Smooth muscle cell (in vitro differentiated cells): Measurements from ENCODE around the gene ENPP3. TPM values are rescaled to one million over a fixed set of nuclear protein-coding genes. Genes with fewer than 3 reads are reported as not detected.

Experiments
- DNase-seq: peaks from one replicate; lab custom pipeline; 2025; ENCODE audit not compliant: unreplicated experiment; lab: John Stamatoyannopoulos, UW
- H2AFZ ChIP-seq: fragments of 200-600 bp; sonication (generic); 2 replicates; pipeline ENCODE4 v1.6.0; 2016; ENCODE audit warnings: antibody characterized with exemption, low read depth, mild to moderate bottlenecking
- H3F3A ChIP-seq: fragments of 200-600 bp; sonication (generic); 2 replicates; pipeline ENCODE4 v1.6.0; 2017; ENCODE audit warnings: antibody characterized with exemption, low read depth
- H3K27ac ChIP-seq: fragments of 200-600 bp; sonication (generic); 2 replicates; pipeline ENCODE4 v1.5.1; 2016; ENCODE audit warnings: low read depth, mild to moderate bottlenecking
- H3K27me3 ChIP-seq: fragments of 200-600 bp; sonication (generic); 2 replicates; pipeline ENCODE4 v1.6.1; 2016; ENCODE audit warnings: low read depth, mild to moderate bottlenecking
- H3K36me3 ChIP-seq: fragments of 200-600 bp; sonication (generic); 2 replicates; pipeline ENCODE4 v1.5.1; 2016; ENCODE audit warnings: low read depth
- H3K4me1 ChIP-seq: fragments of 200-600 bp; sonication (generic); 2 replicates; pipeline ENCODE4 v1.5.1; 2016; ENCODE audit warnings: low read depth
- H3K4me2 ChIP-seq: fragments of 200-600 bp; sonication (generic); 2 replicates; pipeline ENCODE4 v1.6.0; 2016; ENCODE audit warnings: mild to moderate bottlenecking
- H3K4me3 ChIP-seq: fragments of 200-600 bp; sonication (generic); 2 replicates; pipeline ENCODE4 v1.5.1; 2016; ENCODE audit warnings: mild to moderate bottlenecking
- H3K79me2 ChIP-seq: fragments of 200-600 bp; sonication (generic); 2 replicates; pipeline ENCODE4 v1.6.0; 2016; ENCODE audit warnings: low read depth, mild to moderate bottlenecking
- H3K9ac ChIP-seq: fragments of 200-600 bp; sonication (generic); 2 replicates; pipeline ENCODE4 v1.6.0; 2016; ENCODE audit warnings: low read depth
- H3K9me3 ChIP-seq: fragments of 200-600 bp; sonication (generic); replicated peaks from 2 replicates; pipeline ENCODE4 v1.5.1; 2016; ENCODE audit warnings: low read depth
- H4K20me1 ChIP-seq: fragments of 200-600 bp; sonication (generic); 2 replicates; pipeline ENCODE4 v1.6.0; 2016; ENCODE audit warnings: low read depth
- WGBS: methylation state at CpG from one replicate; pipeline ENCODE4 v1.1.7; 2016; ENCODE audit warnings: low lambda C conversion rate; 5-methylcytosine and 5-hydroxymethylcytosine counted together
- polyA plus RNA-seq: library from polyadenylated mRNA; unstranded; fragments of >200 nt; fragmentation: Nextera tagmentation; extraction: Ambion mirVana; gene quantifications from 2 replicates; pipeline ENCODE4 v1.2.1, GENCODE V29; 2016
- total RNA-seq: library from RNA; depleted of rRNA; stranded (reverse); fragments of >200 nt; gene quantifications from 2 replicates; pipeline ENCODE4 v1.2.3, GENCODE V29; 2014
- TF ChIP-seq, protein P1 (sequence below): fragments of 200-600 bp; sonication (generic); IDR thresholded peaks from 2 replicates; pipeline ENCODE4 v1.5.1; 2017; ENCODE audit warnings: borderline replicate concordance, mild to moderate bottlenecking, antibody characterized with exemption; ENCODE audit not compliant: insufficient read depth, poor library complexity, severe bottlenecking

ENPP3 gene
- total and polyA plus RNA-seq, 2 experiments from 2014 or later: 0.16 to 0.18 TPM

DNA sequence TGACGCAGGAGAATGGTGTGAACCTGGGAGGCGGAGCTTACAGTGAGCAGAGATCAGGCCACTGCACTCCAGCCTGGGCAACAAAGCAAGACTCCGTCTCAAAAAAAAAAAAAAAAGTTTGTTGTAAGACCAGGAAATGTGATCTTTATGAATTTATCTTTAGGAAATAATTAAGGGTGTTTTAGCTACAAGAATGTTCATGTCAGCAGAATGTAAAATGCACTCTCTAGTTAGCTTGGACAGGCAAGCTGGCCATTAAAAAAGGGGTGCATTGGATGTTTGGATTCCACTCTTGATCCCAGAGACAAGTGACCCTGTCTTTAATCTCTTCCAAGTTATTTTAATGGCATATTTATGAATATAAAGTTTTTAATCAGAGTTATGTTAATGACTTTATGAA lies 19.6 kb downstream of the ENPP3 start:
- no peak for DNase-seq
- Histone ChIP-seq H3F3A (no peaks in the 10 kb centered on the region), H3K79me2 (no peaks in the 10 kb centered on the region), H3K27me3 (no peaks in the 10 kb centered on the region), H4K20me1 (no peaks in the 10 kb centered on the region), H3K4me1 (no peaks in the 10 kb centered on the region), H3K27ac (no peak overlapping the region), H3K4me3 (no peak overlapping the region), H3K4me2 (no peak overlapping the region), H3K9ac (no peak overlapping the region), H3K9me3 (no peaks in the 10 kb centered on the region), H2AFZ (no peak overlapping the region), H3K36me3 (no peaks in the 10 kb centered on the region)
- 98% methylated on average over 3 of the region's 3 CpGs for WGBS
- TF ChIP-seq, protein P1, sequence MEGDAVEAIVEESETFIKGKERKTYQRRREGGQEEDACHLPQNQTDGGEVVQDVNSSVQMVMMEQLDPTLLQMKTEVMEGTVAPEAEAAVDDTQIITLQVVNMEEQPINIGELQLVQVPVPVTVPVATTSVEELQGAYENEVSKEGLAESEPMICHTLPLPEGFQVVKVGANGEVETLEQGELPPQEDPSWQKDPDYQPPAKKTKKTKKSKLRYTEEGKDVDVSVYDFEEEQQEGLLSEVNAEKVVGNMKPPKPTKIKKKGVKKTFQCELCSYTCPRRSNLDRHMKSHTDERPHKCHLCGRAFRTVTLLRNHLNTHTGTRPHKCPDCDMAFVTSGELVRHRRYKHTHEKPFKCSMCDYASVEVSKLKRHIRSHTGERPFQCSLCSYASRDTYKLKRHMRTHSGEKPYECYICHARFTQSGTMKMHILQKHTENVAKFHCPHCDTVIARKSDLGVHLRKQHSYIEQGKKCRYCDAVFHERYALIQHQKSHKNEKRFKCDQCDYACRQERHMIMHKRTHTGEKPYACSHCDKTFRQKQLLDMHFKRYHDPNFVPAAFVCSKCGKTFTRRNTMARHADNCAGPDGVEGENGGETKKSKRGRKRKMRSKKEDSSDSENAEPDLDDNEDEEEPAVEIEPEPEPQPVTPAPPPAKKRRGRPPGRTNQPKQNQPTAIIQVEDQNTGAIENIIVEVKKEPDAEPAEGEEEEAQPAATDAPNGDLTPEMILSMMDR: no peak

DNA sequence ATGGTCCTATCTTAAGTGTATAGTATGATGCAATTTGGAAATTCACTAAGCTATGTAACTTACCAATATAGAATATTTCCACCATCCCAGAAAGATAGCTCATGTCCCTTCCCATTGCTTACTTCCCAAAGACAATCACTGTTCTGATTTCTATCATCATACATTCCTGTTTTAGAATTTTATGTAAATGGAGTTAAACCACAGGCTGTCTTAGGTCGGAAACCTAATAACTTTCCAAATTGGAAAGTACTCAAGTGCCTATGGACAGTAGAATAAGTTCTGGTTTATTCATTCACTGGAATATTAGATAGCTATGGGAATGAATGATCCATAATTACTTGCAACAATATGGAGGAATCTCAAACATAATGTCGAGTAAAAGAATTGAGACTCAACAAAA lies 20.1 kb downstream of the ENPP3 start:
- no peak overlapping the region for H3K27ac ChIP-seq
- no peaks in the 10 kb centered on the region for H3K27me3 ChIP-seq
- WGBS: 83% methylated on average over 2 of the region's 2 CpGs
- H3K36me3 ChIP-seq: no peaks in the 10 kb centered on the region
- H3K4me2 ChIP-seq: no peak overlapping the region
- no peaks in the 10 kb centered on the region for H3F3A ChIP-seq
- no peaks in the 10 kb centered on the region for H3K9me3 ChIP-seq
- no peak for DNase-seq
- TF ChIP-seq, protein P1: no peak
- H3K4me3 ChIP-seq: no peak overlapping the region
- no peak overlapping the region for H2AFZ ChIP-seq
- no peak overlapping the region for H3K9ac ChIP-seq
- no peaks in the 10 kb centered on the region for H3K79me2 ChIP-seq
- no peaks in the 10 kb centered on the region for H4K20me1 ChIP-seq
- no peaks in the 10 kb centered on the region for H3K4me1 ChIP-seq

DNA sequence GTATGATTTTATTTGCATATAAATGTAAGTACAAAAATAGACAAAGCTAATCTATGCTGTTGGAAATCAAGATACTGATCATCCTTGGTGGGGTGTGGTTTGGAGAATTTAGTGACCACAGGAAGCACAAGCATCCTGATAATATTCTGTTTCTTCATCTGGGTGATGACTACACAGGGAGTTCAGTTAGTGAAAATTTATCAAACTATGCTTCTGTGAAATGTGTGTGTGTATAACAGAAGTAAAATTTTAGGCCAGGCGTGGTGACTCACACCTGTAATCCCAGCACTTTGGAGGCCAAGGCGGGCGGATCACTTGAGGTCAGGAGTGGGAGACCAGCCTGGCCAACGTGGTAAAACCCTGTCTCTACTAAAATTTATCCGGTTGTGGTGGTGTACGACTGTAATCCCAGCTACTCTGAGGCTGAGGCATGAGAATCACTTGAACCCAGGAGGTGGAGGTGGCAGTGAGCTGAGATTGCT lies 20.6 kb downstream of the ENPP3 start:
- WGBS: 42% methylated on average over 6 of the region's 6 CpGs
- Histone ChIP-seq H3K79me2 (no peaks in the 10 kb centered on the region), H3K9me3 (no peaks in the 10 kb centered on the region), H3K4me1 (no peaks in the 10 kb centered on the region), H3K4me2 (no peak overlapping the region), H3K27me3 (no peaks in the 10 kb centered on the region), H3K9ac (no peak overlapping the region), H3K4me3 (no peak overlapping the region), H3K27ac (no peak overlapping the region), H3F3A (no peaks in the 10 kb centered on the region), H2AFZ (no peak overlapping the region), H4K20me1 (no peaks in the 10 kb centered on the region), H3K36me3 (no peaks in the 10 kb centered on the region)
- no peak for DNase-seq
- TF ChIP-seq, protein P1: no peak

DNA sequence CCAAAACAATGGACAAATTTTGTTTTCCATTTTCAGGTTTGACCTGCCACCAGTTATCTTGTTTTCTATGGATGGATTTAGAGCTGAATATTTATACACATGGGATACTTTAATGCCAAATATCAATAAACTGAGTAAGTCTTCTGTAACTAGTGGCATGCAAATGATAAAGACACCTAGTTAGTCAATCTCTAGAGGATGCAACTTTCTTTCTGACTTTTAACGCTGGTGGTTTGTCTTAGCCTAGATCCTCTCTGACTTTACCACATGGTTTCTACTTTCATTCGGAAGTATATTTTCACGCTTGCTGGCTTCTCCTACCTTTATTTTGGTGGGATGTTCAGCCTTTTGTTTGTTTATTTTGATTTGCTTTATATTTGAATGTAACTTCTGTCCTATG lies 21.2 kb downstream of the ENPP3 start:
- WGBS: 95% methylated on average over 3 of the region's 3 CpGs
- no peak overlapping the region for H3K4me3 ChIP-seq
- H3K4me2 ChIP-seq: no peak overlapping the region
- H3K27me3 ChIP-seq: no peaks in the 10 kb centered on the region
- H3K27ac ChIP-seq: no peak overlapping the region
- no peak overlapping the region for H3K9ac ChIP-seq
- H3K36me3 ChIP-seq: no peaks in the 10 kb centered on the region
- no peaks in the 10 kb centered on the region for H3K9me3 ChIP-seq
- TF ChIP-seq, protein P1: no peak
- no peak for DNase-seq
- no peak overlapping the region for H2AFZ ChIP-seq
- no peaks in the 10 kb centered on the region for H3F3A ChIP-seq
- H4K20me1 ChIP-seq: no peaks in the 10 kb centered on the region
- H3K79me2 ChIP-seq: no peaks in the 10 kb centered on the region
- no peaks in the 10 kb centered on the region for H3K4me1 ChIP-seq
